IMR-90 (cell line): ENCODE measurements around the gene AGO3. TPM values are rescaled to one million over a fixed set of nuclear protein-coding genes. Genes with fewer than 3 reads are reported as not detected.

Experiments
- ATAC-seq: fragments of 200-7000 bp; cut with Tn5 transposase; 2 replicates; pipeline ENCODE4 v1.9.1; 2020; ENCODE audit warnings: low read depth, mild to moderate bottlenecking, moderate library complexity
- Bru-seq: library from RNA; stranded (reverse); fragments of 400-500 nt; gene quantifications from one replicate; lab custom pipeline; 2021; lab: Mats Ljungman, UMichigan
- BruChase-seq, 2 experiments: library from RNA; stranded (reverse); fragments of 400-500 nt; gene quantifications; one replicate each; lab custom pipeline; 2021; lab: Mats Ljungman, UMichigan
- BruUV-seq: library from RNA; stranded (reverse); fragments of 400-500 nt; replicated peaks from 2 replicates; lab custom pipeline; 2021; lab: Mats Ljungman, UMichigan
- CTCF ChIA-PET: fragments of 300-600 bp; formaldehyde crosslinking; extraction: SDS; loops from one replicate; lab custom pipeline; 2021; ENCODE audit warnings: antibody characterized with exemption; lab: Yijun Ruan, JAX
- POLR2A ChIA-PET: fragments of 300-600 bp; sonication (Branson Sonifier 250); formaldehyde crosslinking; loops from one replicate; lab custom pipeline; 2022; ENCODE audit warnings: antibody characterized with exemption; ENCODE audit not compliant: unreplicated experiment; lab: Charles Lee
- DNase-seq: peaks from one replicate; pipeline ENCODE4 v3.0.0; 2013
- H2AFZ ChIP-seq: replicated peaks from 2 replicates; pipeline ENCODE3; 2013; ENCODE audit warnings: low read length, mild to moderate bottlenecking; ENCODE audit not compliant: poor library complexity
- H2AK5ac ChIP-seq: 2 replicates; pipeline ENCODE4 v1.6.1; 2013; ENCODE audit warnings: low read depth, low read length, inconsistent platforms
- H2AK9ac ChIP-seq: replicated peaks from 2 replicates; pipeline ENCODE3; 2013; ENCODE audit warnings: mild to moderate bottlenecking, low read depth, low read length, moderate library complexity; ENCODE audit not compliant: poor library complexity
- H2BK120ac ChIP-seq: 2 replicates; pipeline ENCODE4 v1.6.1; 2013; ENCODE audit warnings: low read depth, low read length, inconsistent platforms
- H2BK15ac ChIP-seq: 3 replicates; pipeline ENCODE4 v1.6.1; 2013; ENCODE audit warnings: low read depth, low read length, inconsistent platforms
- H2BK20ac ChIP-seq: 2 replicates; pipeline ENCODE4 v1.6.1; 2013; ENCODE audit warnings: low read depth, mild to moderate bottlenecking, inconsistent platforms, low read length, moderate library complexity
- H2BK5ac ChIP-seq: 2 replicates; pipeline ENCODE4 v1.6.1; 2013; ENCODE audit warnings: mild to moderate bottlenecking, low read depth, low read length, inconsistent platforms; ENCODE audit not compliant: poor library complexity, severe bottlenecking
- H3K14ac ChIP-seq: replicated peaks from 2 replicates; pipeline ENCODE4 v1.6.1; 2013; ENCODE audit warnings: low read depth, low read length, inconsistent platforms
- H3K18ac ChIP-seq: 2 replicates; pipeline ENCODE4 v1.6.1; 2013; ENCODE audit warnings: low read depth, low read length, control low read depth
- H3K23ac ChIP-seq: 2 replicates; pipeline ENCODE4 v1.6.1; 2013; ENCODE audit warnings: low read depth, low read length, inconsistent platforms
- H3K27ac ChIP-seq: 2 replicates; pipeline ENCODE4 v1.5.1; 2013; ENCODE audit warnings: mild to moderate bottlenecking, control low read depth, low read length; ENCODE audit not compliant: insufficient read depth
- H3K27me3 ChIP-seq: 2 replicates; pipeline ENCODE4 v1.6.1; 2013; ENCODE audit warnings: low read length; ENCODE audit not compliant: control insufficient read depth, insufficient read depth
- H3K36me3 ChIP-seq: 2 replicates; pipeline ENCODE4 v1.6.1; 2013; ENCODE audit warnings: low read length, mixed read lengths; ENCODE audit not compliant: control insufficient read depth, insufficient read depth
- H3K4ac ChIP-seq: 2 replicates; pipeline ENCODE4 v1.6.1; 2013; ENCODE audit warnings: low read depth, low read length, inconsistent platforms
- H3K4me1 ChIP-seq: 2 replicates; pipeline ENCODE4 v1.6.1; 2013; ENCODE audit warnings: low read length, mixed read lengths; ENCODE audit not compliant: control insufficient read depth, insufficient read depth
- H3K4me2 ChIP-seq: 2 replicates; pipeline ENCODE4 v1.6.1; 2013; ENCODE audit warnings: low read depth, mild to moderate bottlenecking, control low read depth, low read length, moderate library complexity
- H3K4me3 ChIP-seq: 2 replicates; pipeline ENCODE4 v1.5.1; 2013; ENCODE audit warnings: low read depth, mild to moderate bottlenecking, control low read depth, low read length, moderate library complexity; ENCODE audit not compliant: insufficient read depth
- H3K56ac ChIP-seq: 2 replicates; pipeline ENCODE4 v1.6.1; 2013; ENCODE audit warnings: low read length, inconsistent platforms; ENCODE audit not compliant: insufficient read depth; ENCODE audit errors: extremely low read depth
- H3K79me1 ChIP-seq, 2 experiments: 2 replicates each; pipeline ENCODE4 v1.6.1; 2013; ENCODE audit warnings: low read length in 2 of 2, inconsistent platforms in 1 of 2, low read depth in 1 of 2
- H3K9ac ChIP-seq: 2 replicates; pipeline ENCODE4 v1.6.1; 2013; ENCODE audit warnings: low read depth, low read length, control low read depth
- H3K9me1 ChIP-seq: 2 replicates; pipeline ENCODE4 v1.6.1; 2013; ENCODE audit warnings: low read length, inconsistent platforms; ENCODE audit not compliant: insufficient read depth
- H3K9me3 ChIP-seq: 2 replicates; pipeline ENCODE4 v1.6.1; 2013; ENCODE audit warnings: low read length; ENCODE audit not compliant: control insufficient read depth, insufficient read depth
- H4K20me1 ChIP-seq: 2 replicates; pipeline ENCODE4 v1.6.1; 2013; ENCODE audit warnings: low read length, inconsistent platforms; ENCODE audit not compliant: insufficient read depth
- H4K5ac ChIP-seq: 2 replicates; pipeline ENCODE4 v1.6.1; 2013; ENCODE audit warnings: mild to moderate bottlenecking, low read depth, low read length, control low read depth
- H4K8ac ChIP-seq, 2 experiments: 2 replicates each; pipeline ENCODE4 v1.6.1; 2013; ENCODE audit warnings: low read depth in 2 of 2, low read length in 2 of 2, control low read depth in 1 of 2, inconsistent platforms in 1 of 2
- H4K91ac ChIP-seq: 2 replicates; pipeline ENCODE4 v1.6.1; 2013; ENCODE audit warnings: low read depth, low read length, inconsistent platforms; ENCODE audit not compliant: insufficient read depth
- BHLHE40 ChIP-seq: fragments of 150-350 bp; IDR thresholded peaks from 2 replicates; pipeline ENCODE4 v1.6.1; 2016; ENCODE audit warnings: mild to moderate bottlenecking, low read depth, low read length
- CEBPB ChIP-seq: IDR thresholded peaks from 2 replicates; pipeline ENCODE4 v1.6.1; 2012; ENCODE audit warnings: low read depth, low read length, improper control_type of control experiment
- CHD1 ChIP-seq: IDR thresholded peaks from 2 replicates; pipeline ENCODE4 v1.6.1; 2012; ENCODE audit warnings: low read depth, low read length, improper control_type of control experiment
- MAFK ChIP-seq: IDR thresholded peaks from 2 replicates; pipeline ENCODE4 v1.6.1; 2012; ENCODE audit warnings: low read depth, low read length, improper control_type of control experiment
- MAZ ChIP-seq: IDR thresholded peaks from 2 replicates; pipeline ENCODE4 v1.6.1; 2012; ENCODE audit warnings: low read depth, mild to moderate bottlenecking, low read length, improper control_type of control experiment, moderate library complexity, borderline replicate concordance
- MXI1 ChIP-seq: IDR thresholded peaks from 2 replicates; pipeline ENCODE4 v1.6.1; 2012; ENCODE audit warnings: low read depth, mild to moderate bottlenecking, low read length, moderate library complexity, borderline replicate concordance
- POLR2A ChIP-seq: IDR thresholded peaks from 2 replicates; pipeline ENCODE4 v1.6.1; 2012; ENCODE audit warnings: mild to moderate bottlenecking, low read depth, low read length
- WGBS, 2 experiments: methylation state at CpG; one replicate each; pipeline versions ENCODE4 v1.1.5 to v1.1.7; 2013; ENCODE audit warnings: missing lambda C conversion rate in 2 of 2; ENCODE audit not compliant: insufficient read length in 1 of 2; ENCODE audit errors: extremely low coverage in 2 of 2; 5-methylcytosine and 5-hydroxymethylcytosine counted together
- dilution Hi-C: fragments of 300-500 bp; cut with HindIII; formaldehyde crosslinking; loops from one replicate; pipeline ENCODE4 v1.14.3; 2018; ENCODE audit warnings: low sequenced_read_pairs; ENCODE audit not compliant: unreplicated experiment
- in situ Hi-C: fragments of 300-500 bp; cut with MboI; formaldehyde crosslinking; loops from 3 replicates; pipeline ENCODE4 v1.14.3; 2019; ENCODE audit warnings: low sequenced_read_pairs, inconsistent platforms, mixed read lengths
- intact Hi-C: fragments of 100-400 bp; cut with micrococcal nuclease; formaldehyde crosslinking; loops from 2 replicates; pipeline ENCODE4 v1.10.0; 2022
- long read RNA-seq: library from polyadenylated mRNA; unstranded; transcript quantifications from one replicate; pipeline ENCODE4 v2.0.0, GENCODE V29; 2021; ENCODE audit not compliant: unreplicated experiment
- polyA plus RNA-seq, 3 experiments: library from polyadenylated mRNA; depleted of rRNA; stranded (reverse); fragments of >200 nt; gene quantifications; 2 replicates each; pipeline ENCODE4 v1.2.3, GENCODE V29; 2012; ENCODE audit warnings: low replicate concordance in 1 of 3
- total RNA-seq: library from RNA; depleted of rRNA; stranded (reverse); fragments of >200 nt; gene quantifications from 2 replicates; pipeline ENCODE4 v1.2.3, GENCODE V29; 2012; rRNA removed
- TF ChIP-seq, protein P1 (sequence below): conservative IDR thresholded peaks from 2 replicates; pipeline ENCODE4 v1.5.1; 2012; ENCODE audit warnings: mild to moderate bottlenecking, low read depth, low read length, improper control_type of control experiment
- TF ChIP-seq, protein P2 (sequence below): fragments of 150-350 bp; IDR thresholded peaks from 2 replicates; pipeline ENCODE4 v1.6.1; 2017; ENCODE audit warnings: mild to moderate bottlenecking, antibody characterized with exemption, low read length, low read depth

AGO3 gene
- total RNA-seq (18.1 and 25.6 TPM in 2 replicates), polyA plus RNA-seq (2012; rRNA removed) (8.9 and 10.4 TPM in 2 replicates), Bru-seq, nascent RNA (percentile 83 among the genes with signal in this experiment), BruChase-seq, experiment 1, labeled RNA remaining after a 6-hour chase (percentile 91 among the genes with signal in this experiment), BruChase-seq, experiment 2, labeled RNA remaining after a 2-hour chase (percentile 88 among the genes with signal in this experiment)
- polyA plus RNA-seq (2012; cell fraction: cytosol; rRNA removed) = 3.6 and 7.8 TPM in 2 replicates
- polyA plus RNA-seq (2012; cell fraction: nucleus; rRNA removed; ENCODE audit: low replicate concordance) = 6.7 and 16.5 TPM in 2 replicates
- long read RNA-seq, full-length matches to known transcripts = 11 of 25 reads
- long read RNA-seq, partial matches to known transcripts = 2 of 25 reads
- long read RNA-seq, other reads (novel, unspliced or antisense) = 12 of 25 reads

DNA sequence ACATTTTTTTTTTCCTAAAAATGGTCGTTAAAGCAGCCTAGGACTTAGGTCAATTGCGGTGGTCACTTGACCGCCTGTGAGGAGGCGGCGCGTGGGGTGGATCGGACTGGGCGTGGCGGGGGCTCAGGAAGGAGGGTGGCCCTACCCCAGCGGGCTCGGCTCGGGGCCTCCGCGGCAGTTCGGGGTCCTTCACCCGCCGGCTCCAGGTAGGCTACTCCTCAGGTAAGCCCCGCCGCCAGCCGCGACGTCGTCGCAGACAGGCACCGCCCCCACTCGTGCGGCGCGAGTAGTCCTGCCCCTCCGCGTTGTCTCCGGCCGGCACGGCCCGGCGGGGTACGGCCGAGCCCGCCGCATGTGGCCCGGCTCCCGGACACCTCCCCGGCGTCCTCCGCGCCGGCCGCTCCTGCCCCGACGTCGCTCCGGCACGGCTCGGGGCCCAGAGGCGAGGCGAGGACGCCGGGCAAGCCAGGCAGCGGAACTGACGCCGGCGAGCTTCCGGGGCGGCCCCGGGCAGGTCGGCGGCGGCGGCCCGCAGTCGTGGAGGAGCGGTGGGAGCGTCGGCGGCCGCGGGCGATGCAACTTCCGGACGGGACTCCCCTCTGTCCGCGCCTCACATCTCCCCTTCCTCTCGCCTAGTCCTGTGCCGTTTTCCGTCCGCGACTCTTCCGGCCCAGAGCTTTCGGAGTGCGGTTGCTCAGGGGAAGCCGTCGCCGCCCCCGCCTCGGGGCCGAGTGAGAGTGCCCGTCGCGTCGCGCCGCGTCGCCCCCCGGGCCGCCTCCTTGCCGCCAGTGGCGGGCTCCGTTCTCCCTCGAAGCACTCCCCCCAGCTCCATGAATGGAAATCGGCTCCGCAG lies at the start of gene AGO3:
Gene AGO3, plus strand, starts transcription at position 513 of the 853 bp plus-strand sequence. Its CDS starts 322 bp downstream, at position 835.
- intact Hi-C loops = loop anchor here (10.0 kb wide), 1 partner anchor 154 kb away; the partner anchor contains the start of genes ADPRS and TEKT2
- Histone ChIP-seq H2BK5ac (peak within 1 kb of the TSS; percentile 88), H4K91ac (peak within 1 kb of the TSS; percentile 76), H3K9me1 (peaks cover 3% of the 10 kb centered on the region; the same call in 1 of the 2 replicates), H3K23ac (peak within 1 kb of the TSS; percentile 60), H3K4me1 (peaks cover 3% of the 10 kb centered on the region), H3K9me3 (no peaks in the 10 kb centered on the region), H2BK20ac (no peak within 1 kb of the TSS), H2AK5ac (peak within 1 kb of the TSS; percentile 59), H3K36me3 (no peaks in the 10 kb centered on the region), H3K18ac (peak within 1 kb of the TSS; percentile 44; the same call in 1 of the 2 replicates), H3K27ac (peak within 1 kb of the TSS; percentile 88), H2AK9ac (peak within 1 kb of the TSS; percentile 96), H2BK15ac (no peak within 1 kb of the TSS), H3K9ac (peak within 1 kb of the TSS; percentile 84), H4K8ac (peak within 1 kb of the TSS; percentile 79 to 87), H3K27me3 (no peaks in the 10 kb centered on the region), H3K56ac (peak within 1 kb of the TSS; percentile 79), H4K5ac (peak within 1 kb of the TSS; percentile 79), H3K79me1 (peaks cover 4 to 37% of the 10 kb centered on the region in 2 experiments; a peak in 3 of 4 replicates), H3K4ac (peak within 1 kb of the TSS; percentile 86), H4K20me1 (no peaks in the 10 kb centered on the region), H2BK120ac (peak within 1 kb of the TSS; percentile 64; the same call in 1 of the 2 replicates), H3K4me3 (peak within 1 kb of the TSS; percentile 92), H2AFZ (peak within 1 kb of the TSS; percentile 99), H3K14ac (peak within 1 kb of the TSS; percentile 97), H3K4me2 (peak within 1 kb of the TSS; percentile 97)
- ChIA-PET POLR2A (interaction anchor here (0.8 kb wide), 1 partner anchor 9 kb away, joined by 3 read pairs; no protein-coding TSS in a partner anchor), CTCF (no interaction called here)
- 0% methylated on average over 45 of the region's 112 CpGs; no CpG with 5 or more reads in 1 of the 2 experiments for WGBS, 2 experiments
- in situ Hi-C loops = no loop called here
- dilution Hi-C loops = no loop called here
- TF ChIP-seq, protein P1, sequence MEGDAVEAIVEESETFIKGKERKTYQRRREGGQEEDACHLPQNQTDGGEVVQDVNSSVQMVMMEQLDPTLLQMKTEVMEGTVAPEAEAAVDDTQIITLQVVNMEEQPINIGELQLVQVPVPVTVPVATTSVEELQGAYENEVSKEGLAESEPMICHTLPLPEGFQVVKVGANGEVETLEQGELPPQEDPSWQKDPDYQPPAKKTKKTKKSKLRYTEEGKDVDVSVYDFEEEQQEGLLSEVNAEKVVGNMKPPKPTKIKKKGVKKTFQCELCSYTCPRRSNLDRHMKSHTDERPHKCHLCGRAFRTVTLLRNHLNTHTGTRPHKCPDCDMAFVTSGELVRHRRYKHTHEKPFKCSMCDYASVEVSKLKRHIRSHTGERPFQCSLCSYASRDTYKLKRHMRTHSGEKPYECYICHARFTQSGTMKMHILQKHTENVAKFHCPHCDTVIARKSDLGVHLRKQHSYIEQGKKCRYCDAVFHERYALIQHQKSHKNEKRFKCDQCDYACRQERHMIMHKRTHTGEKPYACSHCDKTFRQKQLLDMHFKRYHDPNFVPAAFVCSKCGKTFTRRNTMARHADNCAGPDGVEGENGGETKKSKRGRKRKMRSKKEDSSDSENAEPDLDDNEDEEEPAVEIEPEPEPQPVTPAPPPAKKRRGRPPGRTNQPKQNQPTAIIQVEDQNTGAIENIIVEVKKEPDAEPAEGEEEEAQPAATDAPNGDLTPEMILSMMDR = no peak
- TF ChIP-seq MAZ (0 out of 2 replicates have a peak, but pooled peaks have one; percentile 8), MXI1 (0 out of 2 replicates have a peak, but pooled peaks have one; percentile 44), POLR2A (peak; percentile 88), MAFK (0 out of 2 replicates have a peak, but pooled peaks have one; percentile 10), CHD1 (0 out of 2 replicates have a peak, but pooled peaks have one; percentile 18), BHLHE40 (0 out of 2 replicates have a peak, but pooled peaks have one; percentile 1), CEBPB (no peak)
- TF ChIP-seq, protein P2, sequence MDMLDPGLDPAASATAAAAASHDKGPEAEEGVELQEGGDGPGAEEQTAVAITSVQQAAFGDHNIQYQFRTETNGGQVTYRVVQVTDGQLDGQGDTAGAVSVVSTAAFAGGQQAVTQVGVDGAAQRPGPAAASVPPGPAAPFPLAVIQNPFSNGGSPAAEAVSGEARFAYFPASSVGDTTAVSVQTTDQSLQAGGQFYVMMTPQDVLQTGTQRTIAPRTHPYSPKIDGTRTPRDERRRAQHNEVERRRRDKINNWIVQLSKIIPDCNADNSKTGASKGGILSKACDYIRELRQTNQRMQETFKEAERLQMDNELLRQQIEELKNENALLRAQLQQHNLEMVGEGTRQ = peak; percentile 12; the same call in 1 of the 2 replicates
- no TSS peak for BruUV-seq
- DNase-seq = peak; percentile 77
- peak; percentile 92 for ATAC-seq
